Prostate gland (tissue), 2 donors: ENCODE measurements around the gene LRRC51.

Experiments used
- CTCF ChIP-seq, 4 experiments: fragments of 200-600 bp in 2 of 4; fragments of 450-650 bp in 2 of 4; sonication (generic) in 2 of 4; IDR thresholded peaks; 1 replicate in 3 of 4; 2 replicates in 1 of 4; pipeline ENCODE4 v1.5.1; 2016 to 2019; ENCODE audit warnings: antibody characterized with exemption in 4 of 4, mild to moderate bottlenecking in 2 of 4, moderate library complexity in 2 of 4
- POLR2A ChIP-seq: fragments of 450-650 bp; IDR thresholded peaks from one replicate; pipeline ENCODE4 v1.6.1; 2016; ENCODE audit warnings: antibody characterized with exemption, mild to moderate bottlenecking
- POLR2AphosphoS5 ChIP-seq: sonication (generic); formaldehyde crosslinking; IDR thresholded peaks from one replicate; pipeline ENCODE4 v1.6.1; 2017; ENCODE audit warnings: antibody characterized with exemption

- TF ChIP-seq CTCF (IDR thresholded peaks at IDR 0.05) (no peak), POLR2A (no peak), POLR2AphosphoS5 (no peak)
Measured at GRCh38 chr11:72111300-72112142, 30.9 kb downstream of the LRRC51 start.
